Neural progenitor cell (in vitro differentiated cells): ENCODE measurements around the gene PIP5K1B. TPM values are rescaled to one million over a fixed set of nuclear protein-coding genes. Genes with fewer than 3 reads are reported as not detected.

Experiments used
- DNase-seq: peaks from one replicate; pipeline ENCODE4 v3.0.0-alpha.2; 2016; ENCODE audit warnings: low spot score
- H2AFZ ChIP-seq: fragments of 200-600 bp; sonication (generic); replicated peaks from 2 replicates; pipeline ENCODE4 v1.6.1; 2016; ENCODE audit warnings: antibody characterized with exemption
- H3F3A ChIP-seq: fragments of 200-600 bp; sonication (generic); 2 replicates; pipeline ENCODE4 v1.6.1; 2016; ENCODE audit warnings: antibody characterized with exemption, low read depth
- H3K27ac ChIP-seq: fragments of 200-600 bp; sonication (generic); 2 replicates; pipeline ENCODE4 v1.5.1; 2016; ENCODE audit warnings: mild to moderate bottlenecking
- H3K27me3 ChIP-seq: fragments of 200-600 bp; sonication (generic); 2 replicates; pipeline ENCODE4 v1.6.1; 2016; ENCODE audit warnings: mild to moderate bottlenecking, moderate library complexity
- H3K36me3 ChIP-seq: fragments of 200-600 bp; sonication (generic); 2 replicates; pipeline ENCODE4 v1.5.1; 2016
- H3K4me1 ChIP-seq: fragments of 200-600 bp; sonication (generic); 2 replicates; pipeline ENCODE4 v1.6.1; 2016; ENCODE audit warnings: mixed run types
- H3K4me2 ChIP-seq: fragments of 200-600 bp; sonication (generic); 2 replicates; pipeline ENCODE4 v1.6.1; 2016
- H3K4me3 ChIP-seq: fragments of 200-600 bp; sonication (generic); 2 replicates; pipeline ENCODE4 v1.5.1; 2016
- H3K79me2 ChIP-seq: fragments of 200-600 bp; sonication (generic); 2 replicates; pipeline ENCODE4 v1.6.1; 2016; ENCODE audit warnings: low read depth
- H3K9ac ChIP-seq: fragments of 200-600 bp; sonication (generic); 2 replicates; pipeline ENCODE4 v1.6.1; 2016
- H3K9me3 ChIP-seq: fragments of 200-600 bp; sonication (generic); 2 replicates; pipeline ENCODE4 v1.5.1; 2016; ENCODE audit warnings: low read depth
- H4K20me1 ChIP-seq: fragments of 200-600 bp; sonication (generic); 2 replicates; pipeline ENCODE4 v1.6.1; 2016; ENCODE audit warnings: low read depth
- H3K27ac Mint-ChIP-seq: 3 replicates; pipeline ENCODE4 v1.8.0; 2021; ENCODE audit warnings: mixed read lengths
- H3K27me3 Mint-ChIP-seq: 2 replicates; pipeline ENCODE4 v1.8.0; 2022; ENCODE audit warnings: low read depth, mild to moderate bottlenecking, inconsistent platforms, moderate library complexity, mixed read lengths; ENCODE audit not compliant: insufficient read depth
- H3K36me3 Mint-ChIP-seq: 3 replicates; pipeline ENCODE4 v1.8.0; 2021; ENCODE audit warnings: mixed read lengths
- H3K4me1 Mint-ChIP-seq: 3 replicates; pipeline ENCODE4 v1.8.0; 2021; ENCODE audit warnings: mixed read lengths
- H3K4me3 Mint-ChIP-seq: 3 replicates; pipeline ENCODE4 v1.8.0; 2021; ENCODE audit warnings: mild to moderate bottlenecking, moderate library complexity, mixed read lengths
- H3K9me3 Mint-ChIP-seq: 3 replicates; pipeline ENCODE4 v1.8.0; 2020; ENCODE audit warnings: mixed read lengths
- EZH2 ChIP-seq: fragments of 200-600 bp; sonication (generic); IDR thresholded peaks from 2 replicates; pipeline ENCODE4 v1.6.1; 2017; ENCODE audit warnings: antibody characterized with exemption, mild to moderate bottlenecking, moderate library complexity
- EZH2phosphoT487 ChIP-seq: fragments of 200-600 bp; sonication (generic); IDR thresholded peaks from 2 replicates; pipeline ENCODE4 v1.6.1; 2017; ENCODE audit warnings: antibody characterized with exemption
- total RNA-seq: library from RNA; depleted of rRNA; stranded (reverse); fragments of >200 nt; gene quantifications from 2 replicates; pipeline ENCODE4 v1.2.3, GENCODE V29; 2015; ENCODE audit warnings: low replicate concordance
- TF ChIP-seq, protein P1 (sequence below): fragments of 200-600 bp; sonication (generic); IDR thresholded peaks from 2 replicates; pipeline ENCODE4 v1.5.1; 2017; ENCODE audit warnings: antibody characterized with exemption, mild to moderate bottlenecking

Gene PIP5K1B
- total RNA-seq, 1 donor from 2014 or later = 3.2 TPM

DNA sequence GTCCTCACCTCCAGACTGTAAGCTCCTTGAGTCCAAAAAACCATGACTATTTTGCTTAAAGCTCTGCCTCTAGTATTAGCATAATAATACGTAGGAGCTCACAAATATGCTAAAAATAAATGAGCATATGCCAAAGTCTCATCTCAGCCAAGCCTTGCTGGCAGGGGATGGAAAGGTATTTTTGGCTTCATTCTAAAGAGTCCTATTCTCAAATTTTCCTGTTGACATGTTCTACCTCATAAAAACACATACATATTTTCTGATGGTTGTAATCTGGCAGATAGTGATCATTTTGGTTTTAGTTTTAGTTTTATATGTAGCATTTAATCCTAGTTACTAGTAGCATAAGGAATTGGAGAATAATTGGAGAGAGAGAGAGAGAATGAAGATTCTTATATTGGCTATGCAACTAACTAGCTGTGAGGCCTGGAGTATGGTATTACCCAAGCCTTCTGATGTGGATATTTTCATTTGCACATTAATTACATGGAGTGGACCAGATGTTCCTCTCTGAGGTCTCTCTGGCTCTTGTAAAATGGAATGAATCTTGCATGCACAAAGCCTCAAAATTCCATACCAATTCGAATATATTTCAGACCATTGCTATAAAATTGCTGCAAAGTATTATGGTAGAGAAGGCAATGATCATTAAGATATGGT is 55.8 kb downstream of the PIP5K1B start:
- peaks cover 9% of the 10 kb centered on the region for H3K4me1 ChIP-seq
- H3K79me2 ChIP-seq = no peaks in the 10 kb centered on the region
- no peak overlapping the region for H3K4me2 ChIP-seq
- no peaks in the 10 kb centered on the region for H3K9me3 ChIP-seq
- no peak overlapping the region for H3K9ac ChIP-seq
- H3F3A ChIP-seq = no peaks in the 10 kb centered on the region
- peaks cover 20% of the 10 kb centered on the region for H3K9me3 Mint-ChIP-seq
- no peak overlapping the region for H3K27ac ChIP-seq
- no peak overlapping the region for H3K27ac Mint-ChIP-seq
- TF ChIP-seq, protein P1, sequence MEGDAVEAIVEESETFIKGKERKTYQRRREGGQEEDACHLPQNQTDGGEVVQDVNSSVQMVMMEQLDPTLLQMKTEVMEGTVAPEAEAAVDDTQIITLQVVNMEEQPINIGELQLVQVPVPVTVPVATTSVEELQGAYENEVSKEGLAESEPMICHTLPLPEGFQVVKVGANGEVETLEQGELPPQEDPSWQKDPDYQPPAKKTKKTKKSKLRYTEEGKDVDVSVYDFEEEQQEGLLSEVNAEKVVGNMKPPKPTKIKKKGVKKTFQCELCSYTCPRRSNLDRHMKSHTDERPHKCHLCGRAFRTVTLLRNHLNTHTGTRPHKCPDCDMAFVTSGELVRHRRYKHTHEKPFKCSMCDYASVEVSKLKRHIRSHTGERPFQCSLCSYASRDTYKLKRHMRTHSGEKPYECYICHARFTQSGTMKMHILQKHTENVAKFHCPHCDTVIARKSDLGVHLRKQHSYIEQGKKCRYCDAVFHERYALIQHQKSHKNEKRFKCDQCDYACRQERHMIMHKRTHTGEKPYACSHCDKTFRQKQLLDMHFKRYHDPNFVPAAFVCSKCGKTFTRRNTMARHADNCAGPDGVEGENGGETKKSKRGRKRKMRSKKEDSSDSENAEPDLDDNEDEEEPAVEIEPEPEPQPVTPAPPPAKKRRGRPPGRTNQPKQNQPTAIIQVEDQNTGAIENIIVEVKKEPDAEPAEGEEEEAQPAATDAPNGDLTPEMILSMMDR = no peak
- H2AFZ ChIP-seq = no peak overlapping the region
- H3K27me3 ChIP-seq = peaks cover 16% of the 10 kb centered on the region
- H3K4me3 ChIP-seq = no peak overlapping the region
- peaks cover 8% of the 10 kb centered on the region for H3K4me1 Mint-ChIP-seq
- H3K36me3 Mint-ChIP-seq = peaks cover 22% of the 10 kb centered on the region
- H3K27me3 Mint-ChIP-seq = no peaks in the 10 kb centered on the region
- H3K36me3 ChIP-seq = no peaks in the 10 kb centered on the region
- no peak for DNase-seq
- H3K4me3 Mint-ChIP-seq = no peak overlapping the region
- no peaks in the 10 kb centered on the region for H4K20me1 ChIP-seq

DNA sequence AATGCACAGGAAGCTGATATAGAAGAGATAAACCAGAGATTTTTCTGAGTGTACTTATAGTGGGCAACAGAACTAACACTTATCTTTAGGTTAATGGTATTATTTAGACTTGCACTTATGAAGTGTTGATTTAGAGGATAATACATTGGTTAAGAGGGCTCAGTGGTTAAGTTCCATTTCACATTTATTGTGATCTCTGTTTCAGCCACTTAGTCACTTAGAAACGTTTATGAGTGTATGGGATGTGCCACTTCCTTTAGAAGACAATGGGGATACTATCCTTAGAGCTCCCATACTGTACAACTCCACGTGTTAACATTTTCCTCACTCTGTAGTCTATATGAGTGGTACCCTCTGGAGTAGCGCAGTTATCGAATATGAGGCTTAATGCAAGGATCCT is 57.5 kb downstream of the PIP5K1B start:
- Mint-ChIP-seq H3K4me3 (no peak overlapping the region), H3K36me3 (peaks cover 22% of the 10 kb centered on the region), H3K4me1 (no peaks in the 10 kb centered on the region), H3K9me3 (peaks cover 20% of the 10 kb centered on the region), H3K27me3 (no peaks in the 10 kb centered on the region), H3K27ac (no peak overlapping the region)
- no peak overlapping the region for H3K27ac ChIP-seq
- H3K27me3 ChIP-seq = peaks cover 16% of the 10 kb centered on the region
- no peaks in the 10 kb centered on the region for H3K4me1 ChIP-seq
- H3K79me2 ChIP-seq = no peaks in the 10 kb centered on the region
- no peak overlapping the region for H3K9ac ChIP-seq
- H3K4me2 ChIP-seq = no peak overlapping the region
- no peaks in the 10 kb centered on the region for H3F3A ChIP-seq
- H3K4me3 ChIP-seq = no peak overlapping the region
- no peak overlapping the region for H2AFZ ChIP-seq
- no peaks in the 10 kb centered on the region for H3K36me3 ChIP-seq
- H4K20me1 ChIP-seq = no peaks in the 10 kb centered on the region
- no peak for DNase-seq
- TF ChIP-seq EZH2phosphoT487 (no peak), EZH2 (no peak)
- TF ChIP-seq, protein P1 = no peak
- H3K9me3 ChIP-seq = no peaks in the 10 kb centered on the region

DNA sequence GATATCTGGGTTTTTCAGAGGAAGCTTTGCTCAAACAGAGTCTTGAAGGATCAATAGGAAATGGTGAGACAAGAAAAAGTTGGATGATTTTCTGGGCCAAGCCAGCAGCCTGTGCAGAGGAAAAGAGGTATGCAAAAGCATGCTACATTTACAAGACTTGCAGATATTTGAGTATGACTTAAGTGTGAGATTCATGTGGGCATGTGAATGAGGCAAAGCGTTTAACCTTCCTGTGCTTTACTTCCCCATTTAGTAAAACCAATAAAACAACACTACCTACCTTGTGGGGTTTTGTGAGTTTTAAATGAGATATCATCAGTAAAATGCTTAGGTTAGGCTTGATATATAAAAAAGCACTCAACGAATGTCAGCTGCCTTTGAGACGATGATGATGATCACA is 58.1 kb downstream of the PIP5K1B start:
- Histone ChIP-seq H3K4me3 (no peak overlapping the region), H3K4me2 (no peak overlapping the region), H3K4me1 (no peaks in the 10 kb centered on the region), H3K9ac (no peak overlapping the region), H4K20me1 (no peaks in the 10 kb centered on the region), H3K27me3 (peaks cover 13% of the 10 kb centered on the region), H3K36me3 (no peaks in the 10 kb centered on the region), H2AFZ (no peak overlapping the region), H3K9me3 (no peaks in the 10 kb centered on the region), H3K27ac (no peak overlapping the region), H3F3A (no peaks in the 10 kb centered on the region), H3K79me2 (no peaks in the 10 kb centered on the region)
- peaks cover 15% of the 10 kb centered on the region for H3K9me3 Mint-ChIP-seq
- TF ChIP-seq, protein P1 = no peak
- no peak for TF ChIP-seq EZH2phosphoT487
- TF ChIP-seq EZH2 = no peak
- no peaks in the 10 kb centered on the region for H3K4me1 Mint-ChIP-seq
- DNase-seq = no peak
- H3K4me3 Mint-ChIP-seq = no peak overlapping the region
- H3K36me3 Mint-ChIP-seq = peaks cover 18% of the 10 kb centered on the region
- H3K27me3 Mint-ChIP-seq = no peaks in the 10 kb centered on the region
- no peak overlapping the region for H3K27ac Mint-ChIP-seq
